ENCODE measurements around the gene SVOP.

The SVOP gene

GRCh38 chr12:109020796-109021380 lies at the start of gene SVOP:
SVOP (minus strand) TSS chr12:109021068; CDS start chr12:109020868, 200 bp downstream.
- Histone ChIP-seq H3F3A (ENCODE audit: insufficient read depth) (no peaks in the 10 kb centered on the region), H3K4me2 (ENCODE audit: low read depth, low read length, poor library complexity, severe bottlenecking) (no peak within 1 kb of the TSS), H3K27me3 (ENCODE audit: low read length) (0 out of 2 replicates have a peak, but pooled peaks cover 3% of the 10 kb centered on the region), H3K4me3 (ENCODE audit: insufficient read depth, low read length, poor library complexity, severe bottlenecking) (no peak within 1 kb of the TSS), H4K20me1 (ENCODE audit: low read depth, low read length) (no peaks in the 10 kb centered on the region), H3K79me2 (ENCODE audit: insufficient read depth, low read length) (no peaks in the 10 kb centered on the region), H3K27ac (ENCODE audit: low read depth, low read length) (no peak within 1 kb of the TSS), H3K36me3 (ENCODE audit: low read length) (no peaks in the 10 kb centered on the region), H2AFZ (ENCODE audit: low read depth, low read length, severe bottlenecking) (no peak within 1 kb of the TSS), H3K9ac (ENCODE audit: low read length) (no peak within 1 kb of the TSS), H3K9me3 (ENCODE audit: insufficient read depth, low read length) (no peaks in the 10 kb centered on the region), H3K9me2 (replicated peaks; ENCODE audit: insufficient read depth, low read length) (no peaks in the 10 kb centered on the region)
- no peak for TF ChIP-seq EZH2phosphoT487 (conservative IDR thresholded peaks at IDR 0.05; ENCODE audit: low read length)
- no peak for TF ChIP-seq CTCF (IDR thresholded peaks at IDR 0.05; ENCODE audit: insufficient read depth, low read length, poor library complexity, severe bottlenecking)

GRCh38 chr12:109069307-109070271 lies 48.7 kb upstream of the SVOP start:
- Histone ChIP-seq H3K27ac (ENCODE audit: low read depth, low read length) (no peak overlapping the region), H3K36me3 (ENCODE audit: low read length) (peaks cover 24% of the 10 kb centered on the region), H3K27me3 (ENCODE audit: low read length) (no peaks in the 10 kb centered on the region), H3K4me3 (ENCODE audit: insufficient read depth, low read length, poor library complexity, severe bottlenecking) (no peak overlapping the region), H3F3A (ENCODE audit: insufficient read depth) (no peaks in the 10 kb centered on the region), H3K4me2 (ENCODE audit: low read depth, low read length, poor library complexity, severe bottlenecking) (no peak overlapping the region), H4K20me1 (ENCODE audit: low read depth, low read length) (no peaks in the 10 kb centered on the region), H3K9me3 (ENCODE audit: insufficient read depth, low read length) (no peaks in the 10 kb centered on the region), H3K9me2 (replicated peaks; ENCODE audit: insufficient read depth, low read length) (no peaks in the 10 kb centered on the region), H3K79me2 (ENCODE audit: insufficient read depth, low read length) (no peaks in the 10 kb centered on the region), H2AFZ (ENCODE audit: low read depth, low read length, severe bottlenecking) (no peak overlapping the region), H3K9ac (ENCODE audit: low read length) (no peak overlapping the region)
- TF ChIP-seq EZH2phosphoT487 (conservative IDR thresholded peaks at IDR 0.05; ENCODE audit: low read length) (no peak), CTCF (IDR thresholded peaks at IDR 0.05; ENCODE audit: insufficient read depth, low read length, poor library complexity, severe bottlenecking) (no peak)

GRCh38 chr12:109065853-109066193 lies 45.0 kb upstream of the SVOP start:
- Histone ChIP-seq H3K79me2 (ENCODE audit: insufficient read depth, low read length) (no peaks in the 10 kb centered on the region), H3K4me2 (ENCODE audit: low read depth, low read length, poor library complexity, severe bottlenecking) (no peak overlapping the region), H4K20me1 (ENCODE audit: low read depth, low read length) (no peaks in the 10 kb centered on the region), H3K27ac (ENCODE audit: low read depth, low read length) (no peak overlapping the region), H3K9me2 (replicated peaks; ENCODE audit: insufficient read depth, low read length) (no peaks in the 10 kb centered on the region), H3F3A (ENCODE audit: insufficient read depth) (peaks cover 19% of the 10 kb centered on the region), H3K27me3 (ENCODE audit: low read length) (no peaks in the 10 kb centered on the region), H2AFZ (ENCODE audit: low read depth, low read length, severe bottlenecking) (no peak overlapping the region), H3K9ac (ENCODE audit: low read length) (no peak overlapping the region), H3K9me3 (ENCODE audit: insufficient read depth, low read length) (no peaks in the 10 kb centered on the region), H3K4me3 (ENCODE audit: insufficient read depth, low read length, poor library complexity, severe bottlenecking) (no peak overlapping the region), H3K36me3 (ENCODE audit: low read length) (peaks cover 7% of the 10 kb centered on the region; the same call in 1 of the 2 replicates)
- TF ChIP-seq CTCF (IDR thresholded peaks at IDR 0.05; ENCODE audit: insufficient read depth, low read length, poor library complexity, severe bottlenecking), result no peak
- no peak for TF ChIP-seq EZH2phosphoT487 (conservative IDR thresholded peaks at IDR 0.05; ENCODE audit: low read length)

All from SU-DHL-6 (cell line).